Mesenchymal stem cell (in vitro differentiated cells and primary cell): Measurements from ENCODE around the gene RNF157.
"Not testable (repeated sequence)": the region's sequence is repeated elsewhere in the genome, so short reads cannot be mapped to it uniquely, and the experiment has no call there.

ENCODE experiments used
- DNase-seq: peaks from one replicate; pipeline ENCODE4 v3.0.0-alpha.2; 2013
- H2AFZ ChIP-seq: one replicate; pipeline ENCODE4 v1.6.1; 2013; ENCODE audit warnings: low read depth, mild to moderate bottlenecking, control low read depth, inconsistent platforms, low read length, moderate library complexity
- H2AK5ac ChIP-seq: 2 replicates; pipeline ENCODE4 v1.6.1; 2013; ENCODE audit warnings: low read length, moderate library complexity, mild to moderate bottlenecking, inconsistent platforms; ENCODE audit not compliant: severe bottlenecking
- H2BK120ac ChIP-seq: one replicate; pipeline ENCODE4 v1.6.1; 2013; ENCODE audit warnings: low read depth, mild to moderate bottlenecking, inconsistent platforms, low read length, moderate library complexity
- H2BK12ac ChIP-seq, 2 experiments: one replicate each; pipeline ENCODE4 v1.6.1; 2013; ENCODE audit warnings: inconsistent platforms in 2 of 2, low read length in 2 of 2, mild to moderate bottlenecking in 2 of 2, moderate library complexity in 2 of 2, control low read depth in 1 of 2
- H2BK15ac ChIP-seq: one replicate; pipeline ENCODE4 v1.6.1; 2013; ENCODE audit warnings: mild to moderate bottlenecking, low read depth, inconsistent platforms; ENCODE audit not compliant: poor library complexity, severe bottlenecking
- H2BK5ac ChIP-seq: 2 replicates; pipeline ENCODE4 v1.6.1; 2013; ENCODE audit warnings: low read depth, mild to moderate bottlenecking, low read length, control low read depth, inconsistent platforms; ENCODE audit not compliant: poor library complexity, severe bottlenecking
- H3K14ac ChIP-seq, 2 experiments: one replicate each; pipeline ENCODE4 v1.6.1; 2013; ENCODE audit warnings: inconsistent platforms in 2 of 2, low read length in 2 of 2, control low read depth in 1 of 2, mild to moderate bottlenecking in 1 of 2, moderate library complexity in 1 of 2
- H3K18ac ChIP-seq, 2 experiments: one replicate each; pipeline ENCODE4 v1.6.1; 2013; ENCODE audit warnings: inconsistent platforms in 2 of 2, low read length in 2 of 2, control low read depth in 1 of 2, low read depth in 1 of 2, mild to moderate bottlenecking in 1 of 2
- H3K23ac ChIP-seq, 2 experiments: one replicate each; pipeline ENCODE4 v1.6.1; 2013; ENCODE audit warnings: inconsistent platforms in 2 of 2, low read length in 2 of 2, mild to moderate bottlenecking in 2 of 2, moderate library complexity in 2 of 2, control low read depth in 1 of 2
- H3K27ac ChIP-seq: 2 replicates; pipeline ENCODE4 v1.5.1; 2013; ENCODE audit warnings: mild to moderate bottlenecking, moderate library complexity, low read length, control low read depth, inconsistent platforms; ENCODE audit not compliant: poor library complexity, severe bottlenecking
- H3K27me3 ChIP-seq, 2 experiments: 2 replicates each; pipeline versions ENCODE4 v1.6.1 to v1.7.0; 2013; ENCODE audit warnings: low read length in 2 of 2, mild to moderate bottlenecking in 2 of 2, moderate library complexity in 2 of 2, control low read depth in 1 of 2, inconsistent platforms in 1 of 2; ENCODE audit not compliant: control insufficient read depth in 1 of 2, insufficient read depth in 1 of 2
- H3K36me3 ChIP-seq, 2 experiments: 2 replicates each; pipeline versions ENCODE4 v1.6.1 to v1.7.0; 2013; ENCODE audit warnings: low read length in 2 of 2, control low read depth in 1 of 2, inconsistent platforms in 1 of 2, low read depth in 1 of 2, mild to moderate bottlenecking in 1 of 2; ENCODE audit not compliant: insufficient read depth in 2 of 2, control insufficient read depth in 1 of 2
- H3K4ac ChIP-seq, 2 experiments: one replicate each; pipeline ENCODE4 v1.6.1; 2013; ENCODE audit warnings: inconsistent platforms in 2 of 2, low read length in 2 of 2, mild to moderate bottlenecking in 2 of 2, moderate library complexity in 2 of 2, control low read depth in 1 of 2, low read depth in 1 of 2
- H3K4me1 ChIP-seq: 2 replicates; pipeline ENCODE4 v1.6.1; 2013; ENCODE audit warnings: low read depth, low read length, control low read depth; ENCODE audit not compliant: control insufficient read depth, insufficient read depth
- H3K4me2 ChIP-seq: 2 replicates; pipeline ENCODE4 v1.6.1; 2013; ENCODE audit warnings: low read length, mild to moderate bottlenecking, inconsistent platforms; ENCODE audit not compliant: poor library complexity, severe bottlenecking
- H3K4me3 ChIP-seq, 2 experiments: 2 replicates each; pipeline versions ENCODE4 v1.5.1 to v1.7.0; 2013; ENCODE audit warnings: low read length in 2 of 2, mild to moderate bottlenecking in 2 of 2, control low read depth in 1 of 2, low read depth in 1 of 2; ENCODE audit not compliant: insufficient read depth in 1 of 2
- H3K79me1 ChIP-seq: replicated peaks from 2 replicates; pipeline ENCODE4 v1.6.1; 2013; ENCODE audit warnings: mild to moderate bottlenecking, control low read depth, low read length, inconsistent platforms; ENCODE audit not compliant: poor library complexity, severe bottlenecking
- H3K9ac ChIP-seq: 2 replicates; pipeline ENCODE4 v1.7.0; 2013; ENCODE audit warnings: mild to moderate bottlenecking, low read length, moderate library complexity
- H3K9me3 ChIP-seq: 2 replicates; pipeline ENCODE4 v1.7.0; 2013; ENCODE audit warnings: mild to moderate bottlenecking, low read length; ENCODE audit not compliant: control insufficient read depth
- H4K8ac ChIP-seq: one replicate; pipeline ENCODE4 v1.6.1; 2013; ENCODE audit warnings: inconsistent platforms, mild to moderate bottlenecking, low read length, moderate library complexity
- H4K91ac ChIP-seq: one replicate; pipeline ENCODE4 v1.6.1; 2013; ENCODE audit warnings: mild to moderate bottlenecking, low read length, inconsistent platforms
- WGBS: methylation state at CpG from one replicate; pipeline ENCODE4 v1.1.7; 2013; ENCODE audit warnings: mixed read lengths; 5-methylcytosine and 5-hydroxymethylcytosine counted together

RNF157 gene

GRCh38 chr17:76213491-76213890, 26.8 kb downstream of the RNF157 start:
- Histone ChIP-seq H2BK120ac (no peak overlapping the region), H4K8ac (no peak overlapping the region), H3K9ac (no peak overlapping the region), H3K36me3 (no peaks in the 10 kb centered on the region), H3K79me1 (peaks cover 2% of the 10 kb centered on the region), H3K18ac (no peak overlapping the region), H3K27ac (no peak overlapping the region), H2BK15ac (no peak overlapping the region), H3K23ac (no peak overlapping the region), H3K4ac (no peak overlapping the region), H4K91ac (no peak overlapping the region), H3K14ac (no peak overlapping the region), H3K4me2 (no peak overlapping the region), H2BK5ac (no peak overlapping the region), H2AK5ac (no peak overlapping the region), H3K4me1 (peaks cover 10% of the 10 kb centered on the region), H2BK12ac (no peak overlapping the region), H3K9me3 (no peaks in the 10 kb centered on the region), H3K4me3 (no peak overlapping the region), H2AFZ (no peak overlapping the region), H3K27me3 (no peaks in the 10 kb centered on the region)
- no peak for DNase-seq
- 60% methylated on average over 1 of the region's 2 CpGs for WGBS

GRCh38 chr17:76208120-76208519, 32.2 kb downstream of the RNF157 start:
- 100% methylated on average over 1 of the region's 1 CpG for WGBS
- H3K79me1 ChIP-seq, result no peaks in the 10 kb centered on the region

GRCh38 chr17:76207275-76208059, 32.8 kb downstream of the RNF157 start:
- no peak overlapping the region for H3K4me3 ChIP-seq
- peaks cover 19% of the 10 kb centered on the region for H3K4me1 ChIP-seq
- no peak overlapping the region for H2BK120ac ChIP-seq
- H2BK12ac ChIP-seq, result no peak overlapping the region
- no peak overlapping the region for H3K27ac ChIP-seq
- no peak overlapping the region for H3K4ac ChIP-seq
- H3K27me3 ChIP-seq, result no peaks in the 10 kb centered on the region
- no peak overlapping the region for H3K4me2 ChIP-seq
- 96% methylated on average over 7 of the region's 7 CpGs for WGBS
- DNase-seq, result no peak
- no peak overlapping the region for H3K14ac ChIP-seq
- no peak overlapping the region for H4K8ac ChIP-seq
- H3K9ac ChIP-seq, result no peak overlapping the region
- H3K9me3 ChIP-seq, result no peaks in the 10 kb centered on the region
- no peak overlapping the region for H3K18ac ChIP-seq
- no peaks in the 10 kb centered on the region for H3K79me1 ChIP-seq
- H3K36me3 ChIP-seq, result no peaks in the 10 kb centered on the region
- H3K23ac ChIP-seq, result no peak overlapping the region
- no peak overlapping the region for H2BK5ac ChIP-seq
- H2BK15ac ChIP-seq, result no peak overlapping the region
- no peak overlapping the region for H2AK5ac ChIP-seq
- H4K91ac ChIP-seq, result no peak overlapping the region
- H2AFZ ChIP-seq, result no peak overlapping the region

More at GRCh38 chr17:76208120-76208519, 32.2 kb downstream of the RNF157 start:
- Histone ChIP-seq H3K4me2 (no peak overlapping the region), H3K9ac (no peak overlapping the region), H3K36me3 (no peaks in the 10 kb centered on the region), H3K27ac (no peak overlapping the region), H2BK120ac (no peak overlapping the region), H3K18ac (no peak overlapping the region), H3K4me1 (peaks cover 16% of the 10 kb centered on the region), H2AK5ac (no peak overlapping the region), H2BK15ac (no peak overlapping the region), H3K14ac (no peak overlapping the region), H2AFZ (no peak overlapping the region), H3K27me3 (no peaks in the 10 kb centered on the region), H3K4me3 (no peak overlapping the region), H3K9me3 (no peaks in the 10 kb centered on the region), H3K23ac (no peak overlapping the region), H3K4ac (no peak overlapping the region), H2BK5ac (no peak overlapping the region), H4K8ac (no peak overlapping the region), H2BK12ac (no peak overlapping the region), H4K91ac (no peak overlapping the region)
- no peak for DNase-seq

GRCh38 chr17:76205542-76206144, 34.6 kb downstream of the RNF157 start:
- H3K4ac ChIP-seq, H3K27ac ChIP-seq, H3K18ac ChIP-seq, H2BK5ac ChIP-seq, H3K14ac ChIP-seq, H3K79me1 ChIP-seq, H2BK120ac ChIP-seq, H3K4me2 ChIP-seq, H2BK15ac ChIP-seq, H2AFZ ChIP-seq, H2BK12ac ChIP-seq, H3K9me3 ChIP-seq, H3K27me3 ChIP-seq, H4K8ac ChIP-seq, H3K4me3 ChIP-seq, H3K36me3 ChIP-seq, H3K23ac ChIP-seq, H4K91ac ChIP-seq, H3K9ac ChIP-seq, DNase-seq: not testable (repeated sequence)
- H3K4me1 ChIP-seq, result peaks cover 20% of the 10 kb centered on the region
- H2AK5ac ChIP-seq, result peak overlapping the region; percentile 61
- 98% methylated on average over 6 of the region's 9 CpGs for WGBS
